GM12801 (cell line): ENCODE data around the gene PLEKHG1.

Source experiments
- TF ChIP-seq, protein P1 (sequence below): IDR thresholded peaks from one replicate; pipeline ENCODE4 v1.5.1; 2011; ENCODE audit warnings: control low read depth; ENCODE audit not compliant: insufficient read length; ENCODE audit errors: extremely low read depth

PLEKHG1 gene

DNA sequence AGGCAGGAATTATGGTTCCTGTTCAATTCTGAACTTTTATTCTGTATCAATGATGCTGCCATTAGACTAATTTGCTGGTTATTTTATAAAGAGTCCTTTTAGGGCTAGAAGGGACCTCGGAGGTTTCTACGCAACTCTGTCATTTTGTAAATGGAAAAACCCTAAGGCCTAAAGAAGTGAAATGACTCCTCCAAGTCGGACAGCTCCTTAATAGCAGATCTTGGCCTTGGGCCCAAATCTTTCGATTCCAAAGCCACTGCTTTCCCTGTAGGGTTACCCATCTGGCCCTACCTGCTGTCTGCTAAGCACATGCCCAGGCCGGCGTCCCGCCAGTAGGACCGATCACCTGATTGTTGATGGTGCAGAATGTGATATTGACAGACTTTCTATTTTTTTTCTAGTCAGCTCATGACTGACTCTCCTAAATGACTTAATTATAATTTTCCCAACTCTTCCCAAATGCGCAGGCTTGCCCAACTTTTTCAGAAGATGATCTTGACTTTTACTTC lies 40.2 kb downstream of the PLEKHG1 start:
- TF ChIP-seq, protein P1, sequence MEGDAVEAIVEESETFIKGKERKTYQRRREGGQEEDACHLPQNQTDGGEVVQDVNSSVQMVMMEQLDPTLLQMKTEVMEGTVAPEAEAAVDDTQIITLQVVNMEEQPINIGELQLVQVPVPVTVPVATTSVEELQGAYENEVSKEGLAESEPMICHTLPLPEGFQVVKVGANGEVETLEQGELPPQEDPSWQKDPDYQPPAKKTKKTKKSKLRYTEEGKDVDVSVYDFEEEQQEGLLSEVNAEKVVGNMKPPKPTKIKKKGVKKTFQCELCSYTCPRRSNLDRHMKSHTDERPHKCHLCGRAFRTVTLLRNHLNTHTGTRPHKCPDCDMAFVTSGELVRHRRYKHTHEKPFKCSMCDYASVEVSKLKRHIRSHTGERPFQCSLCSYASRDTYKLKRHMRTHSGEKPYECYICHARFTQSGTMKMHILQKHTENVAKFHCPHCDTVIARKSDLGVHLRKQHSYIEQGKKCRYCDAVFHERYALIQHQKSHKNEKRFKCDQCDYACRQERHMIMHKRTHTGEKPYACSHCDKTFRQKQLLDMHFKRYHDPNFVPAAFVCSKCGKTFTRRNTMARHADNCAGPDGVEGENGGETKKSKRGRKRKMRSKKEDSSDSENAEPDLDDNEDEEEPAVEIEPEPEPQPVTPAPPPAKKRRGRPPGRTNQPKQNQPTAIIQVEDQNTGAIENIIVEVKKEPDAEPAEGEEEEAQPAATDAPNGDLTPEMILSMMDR: no peak

DNA sequence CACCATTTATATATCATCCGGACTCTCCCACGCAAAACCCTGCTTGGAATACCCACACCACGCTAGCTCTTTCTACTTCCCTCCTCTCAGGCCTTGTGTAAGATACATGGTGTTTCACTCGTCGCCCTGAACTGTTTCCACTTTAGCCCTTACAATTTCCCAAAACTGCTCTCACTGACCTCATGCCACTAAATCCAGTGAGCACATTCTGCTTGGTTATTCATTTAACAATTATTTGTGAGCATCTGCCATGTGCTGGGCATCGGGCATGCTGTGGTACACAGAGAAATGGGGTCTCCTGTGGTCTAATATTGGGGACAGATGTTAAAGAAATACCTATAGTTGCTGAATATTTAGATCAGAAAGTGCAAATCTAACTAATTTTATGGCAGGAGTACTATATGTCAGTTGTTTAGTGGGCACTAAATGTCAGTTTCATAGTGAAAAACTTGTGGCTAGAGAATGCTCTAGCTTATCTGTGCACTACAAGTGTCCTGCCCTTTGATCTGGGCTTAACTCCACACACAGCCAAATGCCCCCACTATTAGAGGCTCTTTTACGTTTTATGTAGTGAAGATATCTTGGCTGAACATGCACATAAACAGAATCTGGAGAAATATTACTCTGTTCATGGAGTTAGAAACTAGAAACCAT lies 41.0 kb downstream of the PLEKHG1 start:
- TF ChIP-seq, protein P1: no peak

DNA sequence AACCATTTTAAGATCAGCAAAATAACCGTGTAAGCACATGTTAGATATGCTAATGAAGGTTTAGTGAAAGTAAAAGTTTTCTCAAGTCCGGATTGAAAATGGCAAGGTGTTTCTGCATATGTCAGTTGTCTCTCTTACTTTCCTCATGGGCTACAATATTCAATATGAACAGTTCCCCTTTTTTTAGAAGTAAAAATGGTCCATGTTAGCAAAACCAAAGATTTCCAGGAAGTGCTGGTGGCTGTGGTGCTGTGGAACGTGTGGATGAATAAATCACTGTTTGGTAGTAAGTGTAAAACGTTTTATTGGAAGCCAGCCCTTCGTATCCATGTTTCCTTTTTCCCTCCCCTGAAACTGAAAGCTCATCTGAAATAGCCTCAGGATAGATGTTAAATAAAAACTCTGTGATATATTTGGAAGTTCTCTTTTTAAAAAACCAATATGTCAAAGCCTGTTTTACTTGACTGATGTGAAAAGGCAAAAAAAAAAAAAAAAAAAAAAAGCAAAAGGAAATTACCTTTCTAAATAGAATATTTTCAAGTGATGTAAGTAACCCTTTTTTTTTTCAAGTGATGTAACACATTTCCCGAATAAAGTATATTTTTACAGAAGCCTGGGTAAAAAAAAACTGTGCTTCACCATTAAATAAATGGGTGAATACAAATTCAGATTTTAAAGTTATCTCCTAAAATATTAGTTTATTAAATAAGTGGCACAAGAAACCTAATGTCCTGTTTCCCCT lies 41.9 kb downstream of the PLEKHG1 start:
- TF ChIP-seq, protein P1: no peak

DNA sequence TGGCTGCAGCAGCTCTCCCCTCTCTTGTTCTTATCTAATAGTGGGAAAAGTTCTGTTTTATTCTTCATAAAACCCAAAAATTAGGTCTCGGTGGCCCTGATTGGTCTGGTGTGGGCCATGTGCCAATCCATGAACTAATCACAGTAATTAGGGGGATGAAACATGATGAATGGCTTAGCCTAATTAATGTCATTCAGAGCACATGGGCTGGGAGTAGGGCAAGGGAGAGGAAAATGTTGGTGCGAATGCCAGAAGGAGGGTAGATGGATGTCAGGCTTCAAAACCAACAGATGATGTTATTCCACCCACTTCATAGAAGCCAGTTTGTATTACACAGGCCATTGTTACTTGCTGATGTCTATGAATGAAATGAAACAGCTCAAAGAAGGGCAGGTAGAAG lies 46.5 kb downstream of the PLEKHG1 start:
- TF ChIP-seq, protein P1: no peak

DNA sequence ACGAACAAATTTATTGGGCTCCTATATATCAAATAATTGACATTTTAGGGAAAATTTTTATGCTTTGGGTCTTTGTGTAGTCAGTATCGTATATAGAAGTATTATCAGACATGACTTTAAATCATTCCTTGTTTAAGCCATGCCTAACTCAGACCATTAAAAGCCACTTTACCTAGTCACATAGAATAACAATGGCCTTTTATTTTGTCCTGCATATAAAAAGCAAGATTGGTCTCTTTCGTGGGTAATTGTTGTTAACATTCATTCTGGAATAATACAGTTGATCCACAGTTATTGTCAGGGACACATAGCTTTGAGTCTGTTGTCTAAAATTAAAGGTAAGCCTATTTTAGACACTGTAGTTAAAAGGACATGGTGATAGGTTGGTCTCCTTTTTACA lies 47.4 kb downstream of the PLEKHG1 start:
- TF ChIP-seq, protein P1: no peak
